ENCODE results near the gene PARP16. TPM values are rescaled to one million over a fixed set of nuclear protein-coding genes. Genes with fewer than 3 reads are reported as not detected.
"Not testable (repeated sequence)": the region's sequence is repeated elsewhere in the genome, so short reads cannot be mapped to it uniquely, and the experiment has no call there.

The PARP16 gene
- total RNA-seq, 4 donors from 2014 or later = 11.2 to 19.0 (median 14.6) TPM

- Histone ChIP-seq H3K4me3 (no peak overlapping the region), H3K27me3 (no peaks in the 10 kb centered on the region), H3K9me3 (no peaks in the 10 kb centered on the region), H3K27ac (replicated peaks in 1 of 4) (no peak overlapping the region), H3K36me3 (peaks cover 0 to 15% (median 4%) of the 10 kb centered on the region in 4 donors), H3K4me1 (peaks cover 4 to 27% (median 22%) of the 10 kb centered on the region in 4 donors)
- intact Hi-C loops (cut with DNase I) = no loop called here
- WGBS = 96% methylated on average over 6 of the region's 6 CpGs
- TF ChIP-seq, protein P1, sequence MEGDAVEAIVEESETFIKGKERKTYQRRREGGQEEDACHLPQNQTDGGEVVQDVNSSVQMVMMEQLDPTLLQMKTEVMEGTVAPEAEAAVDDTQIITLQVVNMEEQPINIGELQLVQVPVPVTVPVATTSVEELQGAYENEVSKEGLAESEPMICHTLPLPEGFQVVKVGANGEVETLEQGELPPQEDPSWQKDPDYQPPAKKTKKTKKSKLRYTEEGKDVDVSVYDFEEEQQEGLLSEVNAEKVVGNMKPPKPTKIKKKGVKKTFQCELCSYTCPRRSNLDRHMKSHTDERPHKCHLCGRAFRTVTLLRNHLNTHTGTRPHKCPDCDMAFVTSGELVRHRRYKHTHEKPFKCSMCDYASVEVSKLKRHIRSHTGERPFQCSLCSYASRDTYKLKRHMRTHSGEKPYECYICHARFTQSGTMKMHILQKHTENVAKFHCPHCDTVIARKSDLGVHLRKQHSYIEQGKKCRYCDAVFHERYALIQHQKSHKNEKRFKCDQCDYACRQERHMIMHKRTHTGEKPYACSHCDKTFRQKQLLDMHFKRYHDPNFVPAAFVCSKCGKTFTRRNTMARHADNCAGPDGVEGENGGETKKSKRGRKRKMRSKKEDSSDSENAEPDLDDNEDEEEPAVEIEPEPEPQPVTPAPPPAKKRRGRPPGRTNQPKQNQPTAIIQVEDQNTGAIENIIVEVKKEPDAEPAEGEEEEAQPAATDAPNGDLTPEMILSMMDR (IDR thresholded peaks at IDR 0.05) = no peak
- TF ChIP-seq POLR2A (IDR thresholded peaks at IDR 0.05; ENCODE audit: low read depth) (no peak), EP300 (IDR thresholded peaks at IDR 0.05) (no peak), POLR2AphosphoS5 (IDR thresholded peaks at IDR 0.05) (no peak)
- no peak for DNase-seq (ENCODE audit: extremely low spot score)
These were observed 39.7 kb downstream of the PARP16 start for GRCh38 chr15:65246939-65247338.

GRCh38 chr15:65246026-65246714, 40.5 kb downstream of the PARP16 start:
- Histone ChIP-seq H3K27me3 (no peaks in the 10 kb centered on the region), H3K9me3 (no peaks in the 10 kb centered on the region), H3K36me3 (peaks cover 0 to 15% (median 4%) of the 10 kb centered on the region in 4 donors), H3K4me3 (no peak overlapping the region), H3K27ac (replicated peaks in 1 of 4) (peak overlapping the region; percentile 29 to 63 (median 46)), H3K4me1 (peaks cover 4 to 27% (median 22%) of the 10 kb centered on the region in 4 donors)
- 32% methylated on average over 2 of the region's 8 CpGs for WGBS
- DNase-seq (ENCODE audit: extremely low spot score) = no peak
- intact Hi-C loops (cut with DNase I) = no loop called here
- TF ChIP-seq, protein P1 (IDR thresholded peaks at IDR 0.05) = no peak
- no peak for TF ChIP-seq POLR2A (IDR thresholded peaks at IDR 0.05; ENCODE audit: low read depth)

- DNase-seq (ENCODE audit: extremely low spot score) = peak; percentile 93
- Histone ChIP-seq H3K9me3 (no peaks in the 10 kb centered on the region), H3K27me3 (no peaks in the 10 kb centered on the region), H3K36me3 (peaks cover 0 to 15% (median 2%) of the 10 kb centered on the region in 4 donors), H3K4me1 (peaks cover 4 to 27% (median 22%) of the 10 kb centered on the region in 4 donors), H3K4me3 (no peak overlapping the region), H3K27ac (replicated peaks in 1 of 4) (peak overlapping the region; percentile 40 to 63 (median 46))
- intact Hi-C loops (cut with DNase I) = no loop called here
- WGBS = 68% methylated on average over 5 of the region's 11 CpGs
- TF ChIP-seq EP300 (IDR thresholded peaks at IDR 0.05) = no peak
- TF ChIP-seq, protein P1 (IDR thresholded peaks at IDR 0.05) = no peak
- peak in 1 of 2 donors; percentile 27 for TF ChIP-seq POLR2AphosphoS5 (IDR thresholded peaks at IDR 0.05)
These were observed 41.4 kb downstream of the PARP16 start for GRCh38 chr15:65245096-65245856.

- intact Hi-C loops (cut with DNase I) = no loop called here
- peaks cover 0 to 15% (median 2%) of the 10 kb centered on the region in 4 donors for H3K36me3 ChIP-seq
- H3K9me3 ChIP-seq = no peaks in the 10 kb centered on the region
- H3K27ac ChIP-seq (replicated peaks in 1 of 4) = peak overlapping the region in 3 of 4 donors; percentile 40 to 63 (median 51)
- peaks cover 4 to 27% (median 20%) of the 10 kb centered on the region in 4 donors for H3K4me1 ChIP-seq
- no peak for DNase-seq (ENCODE audit: extremely low spot score)
- TF ChIP-seq POLR2AphosphoS5 (IDR thresholded peaks at IDR 0.05) = no peak
- TF ChIP-seq, protein P1 (IDR thresholded peaks at IDR 0.05) = no peak
- no peak for TF ChIP-seq POLR2A (IDR thresholded peaks at IDR 0.05; ENCODE audit: low read depth)
- TF ChIP-seq EP300 (IDR thresholded peaks at IDR 0.05) = no peak
- no peaks in the 10 kb centered on the region for H3K27me3 ChIP-seq
- no peak overlapping the region for H3K4me3 ChIP-seq
These were observed 42.0 kb downstream of the PARP16 start for GRCh38 chr15:65244638-65245037.

GRCh38 chr15:65236443-65236842, 50.2 kb downstream of the PARP16 start:
- H3K9me3 ChIP-seq; H3K4me1 ChIP-seq; intact Hi-C loops (cut with DNase I); DNase-seq (ENCODE audit: extremely low spot score); H3K27me3 ChIP-seq; H3K27ac ChIP-seq (replicated peaks in 1 of 4); H3K4me3 ChIP-seq; H3K36me3 ChIP-seq: not testable (repeated sequence)
- 98% methylated on average over 8 of the region's 8 CpGs for WGBS

Measured in esophagus muscularis mucosa (tissue), 4 donors.